GM21515 (cell line): Measurements from ENCODE around the gene IER5L.
A peak's percentile ranks its signal among the peaks of the same experiment; 100 is the strongest.

Experiments used
- ATAC-seq: cut with Tn5 transposase; IDR thresholded peaks from one replicate; pipeline ENCODE4 v1.9.1; 2021; ENCODE audit not compliant: unreplicated experiment

Gene IER5L

GRCh38 chr9:129182122-129182521 is 4.1 kb upstream of the IER5L start:
- no peak for ATAC-seq

GRCh38 chr9:129181246-129181645 is 3.2 kb upstream of the IER5L start:
- no peak for ATAC-seq

- no peak for ATAC-seq
Measured at GRCh38 chr9:129178568-129179382, 714 bp upstream of the IER5L start.

DNA sequence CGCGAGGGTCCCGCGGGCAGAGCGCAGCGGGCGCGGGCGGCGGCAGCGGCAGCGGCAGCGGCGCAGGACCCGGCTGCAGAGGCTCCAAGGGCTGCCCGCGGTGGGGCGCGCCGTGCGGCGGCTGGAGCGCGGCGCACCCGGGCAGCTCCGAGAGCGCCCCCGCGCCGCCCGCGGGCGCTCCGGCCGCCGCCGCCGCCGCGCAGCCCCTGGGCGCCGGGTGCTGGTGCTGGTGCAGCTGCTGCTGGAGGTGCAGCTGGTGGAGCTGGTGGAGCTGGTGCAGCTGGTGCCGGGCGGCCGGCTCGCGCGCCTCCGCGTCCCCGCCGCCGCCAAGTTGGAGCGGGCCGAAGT is 644 bp downstream of the IER5L start:
- ATAC-seq, result peak; percentile 21

GRCh38 chr9:129176701-129177442 is 1.2 kb downstream of the IER5L start:
- no peak for ATAC-seq

- ATAC-seq, result no peak
Measured at GRCh38 chr9:129175825-129176633, 2.0 kb downstream of the IER5L start.

- ATAC-seq, result no peak
Measured at GRCh38 chr9:129175515-129175824, 2.6 kb downstream of the IER5L start.

- ATAC-seq, result no peak
Measured at GRCh38 chr9:129174724-129175514, 3.1 kb downstream of the IER5L start.

GRCh38 chr9:129174102-129174723 is 3.8 kb downstream of the IER5L start:
- ATAC-seq, result no peak

GRCh38 chr9:129173296-129174101 is 4.6 kb downstream of the IER5L start:
- no peak for ATAC-seq

DNA sequence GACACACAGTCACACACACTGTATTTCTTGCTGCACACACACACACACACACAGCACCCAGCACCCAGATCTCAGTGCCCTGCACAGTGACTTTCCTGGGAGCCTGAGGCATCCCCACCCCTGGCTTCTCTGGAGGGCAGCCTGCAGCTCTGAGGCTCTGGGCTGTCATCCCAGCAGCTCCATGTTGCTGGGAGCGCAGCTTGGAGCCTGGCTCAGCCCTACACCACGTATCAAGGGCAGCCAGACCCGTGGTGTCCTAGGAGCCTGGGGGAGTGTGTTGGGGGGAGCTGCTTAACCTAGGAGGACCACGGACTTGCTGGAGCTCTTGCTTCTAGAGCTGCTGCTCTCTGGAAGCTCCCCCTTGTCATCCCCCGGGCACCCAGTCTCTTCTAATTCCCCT is 5.2 kb downstream of the IER5L start:
- no peak for ATAC-seq

GRCh38 chr9:129171993-129172751 is 5.9 kb downstream of the IER5L start:
- ATAC-seq, result no peak

DNA sequence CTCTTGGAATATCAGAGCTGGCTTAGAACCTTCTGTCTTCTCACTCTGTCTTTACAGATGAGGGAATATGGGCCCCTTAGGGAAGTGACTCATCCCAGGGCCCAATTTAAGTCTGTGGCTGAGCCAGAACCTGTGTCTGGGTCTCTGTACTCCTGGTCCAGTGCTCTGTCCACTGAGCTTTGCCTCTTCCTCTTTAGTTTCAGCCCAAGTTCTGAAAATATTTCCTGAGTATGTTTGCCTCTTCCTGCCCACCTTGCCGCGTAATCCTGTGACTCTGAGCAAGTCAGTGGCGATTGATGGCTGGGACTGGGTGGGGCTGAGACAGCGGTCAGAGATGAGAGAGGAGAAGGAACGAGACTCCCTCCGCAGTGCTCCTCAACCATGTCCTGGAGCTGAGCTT is 7.8 kb downstream of the IER5L start:
- ATAC-seq, result no peak

DNA sequence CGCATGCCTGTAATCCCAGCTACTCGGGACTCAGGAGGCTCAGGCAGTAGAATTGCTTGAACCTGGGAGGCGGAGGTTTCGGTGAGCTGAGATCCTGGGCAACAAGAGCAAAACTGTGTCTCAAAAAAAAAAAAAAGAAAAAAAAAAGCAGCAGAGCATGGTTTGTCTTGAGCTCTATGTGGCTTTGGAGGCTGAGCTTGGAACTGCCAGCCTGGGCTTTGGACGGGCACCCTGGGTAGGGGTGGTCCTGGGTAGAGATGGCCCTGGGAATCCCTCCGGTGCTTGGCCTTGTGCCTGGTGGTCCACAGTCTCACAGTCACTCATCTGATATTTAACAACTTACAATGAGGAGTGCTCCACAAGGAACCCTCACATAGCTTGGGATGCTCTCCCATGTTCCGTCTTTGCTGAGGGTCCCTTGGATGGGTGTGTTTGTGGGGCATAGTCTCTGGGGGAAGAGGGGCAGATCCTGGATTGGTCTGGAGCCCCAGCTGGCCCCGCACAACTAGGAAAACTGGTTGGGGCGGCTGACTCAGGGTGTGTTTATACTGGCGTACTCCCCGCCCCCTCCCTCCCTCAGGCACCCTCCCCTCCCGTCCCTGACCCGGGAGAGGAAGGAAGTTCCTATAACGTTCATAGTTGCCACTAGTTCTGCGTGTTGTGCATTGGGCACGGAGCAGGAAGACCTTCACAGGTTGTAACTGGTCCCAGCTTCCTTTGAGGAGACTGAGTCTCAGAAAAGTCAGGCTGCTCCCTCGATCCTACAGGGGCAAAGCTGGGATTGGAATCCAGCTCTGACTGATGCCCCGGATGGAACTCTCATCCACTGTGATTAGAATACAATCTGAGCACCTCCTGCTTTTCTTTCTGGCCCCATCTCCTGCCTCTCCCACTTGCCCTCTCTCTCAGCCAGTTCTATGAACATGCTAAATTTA is 11.2 kb downstream of the IER5L start:
- no peak for ATAC-seq

- no peak for ATAC-seq
Measured at GRCh38 chr9:129165198-129165597, 12.9 kb downstream of the IER5L start.

- no peak for ATAC-seq
Measured at GRCh38 chr9:129164246-129164930, 13.7 kb downstream of the IER5L start.

- ATAC-seq, result no peak
Measured at GRCh38 chr9:129163753-129164152, 14.3 kb downstream of the IER5L start.
